Measurements from ENCODE around the gene ATP11A.
"Not testable (repeated sequence)": the region's sequence is repeated elsewhere in the genome, so short reads cannot be mapped to it uniquely, and the experiment has no call there.

Gene ATP11A

GRCh38 chr13:112671359-112671758 lies 18.5 kb upstream of the ATP11A start:
- peak; percentile 25 for DNase-seq

DNA sequence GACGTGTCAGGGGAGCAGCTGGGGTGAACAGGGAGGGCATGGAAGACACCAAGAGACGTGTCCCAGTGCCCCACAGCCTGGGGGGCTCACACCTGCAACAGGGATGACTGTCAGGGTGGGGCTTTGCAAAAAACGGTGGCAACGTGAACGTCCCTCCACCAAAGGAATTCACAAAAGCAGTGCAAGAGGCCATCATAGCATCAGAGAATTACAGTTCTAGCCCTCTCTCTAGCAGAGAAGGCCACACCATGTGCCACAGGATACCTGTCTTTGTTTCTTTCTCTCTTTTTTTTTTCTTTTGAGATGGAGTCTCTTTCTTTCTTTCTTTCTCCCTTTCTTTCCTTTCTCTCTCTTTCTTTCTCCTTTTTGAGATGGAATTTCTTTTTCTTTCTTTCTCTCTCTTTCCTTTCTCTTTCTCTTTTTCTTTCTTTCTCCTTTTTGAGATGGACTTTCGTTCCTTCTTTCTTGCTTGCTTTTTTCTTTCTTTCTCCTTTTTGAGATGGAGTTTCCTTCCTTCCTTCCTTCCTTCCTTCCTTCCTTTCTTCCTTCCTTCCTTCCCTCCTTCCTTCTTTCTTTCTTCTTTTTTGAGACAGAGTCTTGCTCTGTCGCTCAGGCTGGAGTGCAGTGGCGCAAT lies 17.1 kb upstream of the ATP11A start:
- no peak for DNase-seq

GRCh38 chr13:112674412-112675365 lies 15.1 kb upstream of the ATP11A start:
- peak; percentile 40 for DNase-seq

GRCh38 chr13:112675366-112675756 lies 14.5 kb upstream of the ATP11A start:
- peak; percentile 5 for DNase-seq

DNA sequence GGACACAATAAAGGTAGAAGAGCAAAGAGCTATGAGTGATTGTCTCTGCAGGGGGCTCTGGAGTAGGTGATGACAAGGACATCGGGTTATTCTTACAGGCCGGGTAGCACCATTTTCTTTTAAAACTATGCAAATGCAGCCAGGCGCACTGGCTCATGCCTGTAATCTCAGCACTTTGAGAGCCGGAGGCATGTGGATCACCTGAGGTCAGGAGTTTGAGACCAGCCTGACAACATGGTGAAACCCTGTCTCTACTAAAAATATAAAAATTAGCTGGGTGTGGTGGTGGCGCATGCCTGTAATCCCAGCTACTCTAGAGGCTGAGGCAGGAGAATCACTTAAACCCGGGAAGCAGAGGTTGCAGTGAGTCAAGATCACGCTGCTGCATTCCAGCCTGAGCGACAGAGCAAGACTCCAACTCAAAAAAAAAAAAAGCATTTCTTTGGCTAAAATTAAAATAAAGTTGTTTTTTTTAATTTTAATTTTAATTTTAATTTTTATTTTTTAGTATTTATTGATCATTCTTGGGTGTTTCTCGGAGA lies 12.3 kb upstream of the ATP11A start:
- peak; percentile 15 for DNase-seq

DNA sequence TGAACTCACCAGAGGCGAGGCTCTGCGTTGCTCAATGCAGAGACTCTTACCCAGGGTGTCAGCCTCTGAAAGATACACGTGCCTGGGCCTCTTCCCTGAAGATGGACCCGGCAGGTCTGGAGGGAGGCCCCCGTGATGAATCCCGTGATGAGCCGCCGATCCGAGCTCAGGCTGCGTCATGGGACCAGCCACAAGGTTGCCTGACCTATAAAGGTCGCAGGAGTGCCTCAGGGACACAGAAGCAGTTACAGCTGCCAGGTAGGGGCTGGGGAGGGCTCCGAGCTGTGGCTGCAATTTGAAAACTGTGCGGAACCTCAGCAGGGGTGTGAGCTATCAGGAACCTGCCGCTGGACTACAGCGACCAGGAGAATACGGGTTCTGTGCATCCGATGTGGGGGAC lies 10.5 kb upstream of the ATP11A start:
- peak; percentile 38 for DNase-seq

DNA sequence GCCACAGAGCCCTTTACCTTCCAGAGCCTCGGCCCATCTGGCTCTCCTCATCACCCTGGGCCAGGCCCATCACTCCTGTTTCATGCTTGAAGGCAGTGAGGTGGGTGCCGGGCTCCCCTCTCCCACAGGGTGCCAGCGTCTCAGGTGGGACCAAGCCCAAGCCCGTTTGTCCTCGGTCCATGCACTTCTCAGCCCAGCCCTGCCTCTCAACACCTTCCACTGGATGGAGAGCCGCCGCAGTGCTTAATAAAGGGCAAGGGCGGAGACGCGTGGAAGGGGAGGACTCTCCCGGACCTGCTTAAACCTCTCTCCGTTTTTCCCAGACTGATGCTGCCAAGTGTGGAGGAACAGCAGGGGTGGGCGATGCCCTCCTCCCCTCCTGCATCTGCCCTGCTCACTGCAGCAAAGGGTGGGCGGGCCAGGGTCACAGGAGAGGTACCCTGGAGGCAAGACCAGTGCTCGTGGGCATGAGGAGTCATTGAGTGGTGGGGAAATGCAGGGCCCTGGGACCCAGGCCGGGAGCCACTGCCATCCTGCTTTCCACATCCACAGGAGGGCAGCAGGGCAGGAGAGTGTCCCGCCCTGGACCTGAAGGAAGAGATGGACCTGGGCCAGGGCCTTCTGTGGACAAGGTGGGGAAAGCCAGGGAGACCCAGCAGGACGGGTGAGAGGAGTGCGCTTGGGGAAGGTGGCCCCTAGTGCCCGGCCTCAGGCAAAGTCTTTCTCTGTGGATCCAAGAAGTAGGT lies 9.7 kb upstream of the ATP11A start:
- peak; percentile 29 for DNase-seq

DNA sequence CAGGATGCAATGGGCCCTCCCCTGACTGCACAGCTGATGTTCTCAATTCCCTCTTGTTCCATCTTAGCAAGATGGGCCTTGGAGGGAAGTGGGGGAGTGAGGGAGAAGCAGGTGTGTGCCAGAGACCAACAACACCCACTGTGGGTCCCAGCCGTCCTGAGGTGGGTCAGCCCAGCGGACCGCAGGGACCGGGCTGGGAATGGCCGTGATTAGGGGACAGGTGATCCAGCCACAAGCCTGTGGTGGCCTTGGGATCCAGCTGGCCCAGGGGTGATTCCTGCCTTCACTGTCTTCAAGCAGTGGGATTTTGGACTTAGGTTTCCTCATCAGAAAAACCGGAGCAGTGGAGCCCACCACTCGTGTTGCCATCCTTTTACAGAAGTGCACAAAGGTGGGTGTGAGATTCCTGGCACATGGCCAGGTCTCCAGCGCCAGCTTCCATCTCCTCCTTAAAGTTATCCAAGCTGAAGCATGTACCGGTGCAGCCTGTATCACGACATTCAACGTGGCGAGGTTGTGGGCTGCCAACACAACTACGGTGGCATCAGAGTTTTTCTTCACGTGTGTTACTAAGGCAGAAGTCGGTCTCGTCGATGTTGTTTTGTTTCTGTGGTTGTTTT lies 9.0 kb upstream of the ATP11A start:
- peak; percentile 42 for DNase-seq

- no peak for DNase-seq
Measured at GRCh38 chr13:112683581-112683980, 6.3 kb upstream of the ATP11A start.

GRCh38 chr13:112684071-112684845 lies 5.6 kb upstream of the ATP11A start:
- DNase-seq, result no peak

DNA sequence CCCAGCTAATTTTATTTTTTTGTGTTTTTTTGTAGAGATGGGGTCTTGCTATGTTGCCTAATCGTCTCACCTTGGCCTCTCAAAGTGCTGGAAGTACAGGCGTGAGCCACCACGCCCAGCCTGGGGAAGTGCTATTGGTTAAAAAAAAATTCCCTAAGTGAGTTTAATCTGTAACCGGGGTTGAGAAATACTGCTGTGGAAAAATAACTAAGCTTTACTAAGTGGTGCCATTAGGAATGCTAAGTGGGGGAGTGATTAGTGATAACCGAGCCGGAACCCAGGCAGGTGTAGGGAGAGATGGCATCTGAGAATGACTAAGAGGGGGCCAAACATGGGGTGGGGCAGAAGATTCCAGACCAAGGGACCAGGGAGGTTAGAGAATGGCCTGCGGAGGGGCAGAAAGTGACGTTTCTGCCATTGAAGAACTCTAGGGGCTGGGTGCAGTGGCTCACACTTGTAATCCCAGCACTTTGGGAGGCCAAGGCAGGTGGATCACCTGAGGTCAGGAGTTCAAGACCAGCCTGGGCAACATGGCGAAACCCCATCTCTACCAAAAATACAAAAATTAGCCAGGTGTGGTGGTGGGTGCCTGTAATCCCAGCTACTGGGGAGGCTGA lies 4.5 kb upstream of the ATP11A start:
- DNase-seq, result not testable (repeated sequence)

GRCh38 chr13:112685896-112686295 lies 3.9 kb upstream of the ATP11A start:
- DNase-seq, result no peak

DNA sequence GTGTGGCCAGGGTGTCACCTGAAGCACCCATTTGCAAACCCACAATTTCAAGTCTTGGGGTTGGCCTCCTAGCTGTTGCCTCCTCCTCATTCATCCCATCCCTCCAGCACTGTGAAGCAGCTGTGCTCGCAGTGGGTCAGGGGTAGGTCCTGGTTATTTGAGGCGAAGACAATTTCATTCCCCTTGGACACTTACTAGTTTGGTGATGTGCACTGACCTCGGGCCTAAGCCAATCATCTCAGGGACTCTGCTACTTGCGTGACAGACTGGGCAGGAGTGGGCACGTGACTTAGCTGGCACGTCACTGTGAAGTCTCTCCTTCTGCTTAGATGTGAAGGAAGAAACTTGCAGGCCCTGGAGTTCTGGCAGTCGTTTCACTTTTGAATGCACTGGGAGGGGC lies 3.5 kb upstream of the ATP11A start:
- peak; percentile 22 for DNase-seq

- DNase-seq, result peak; percentile 45
Measured at GRCh38 chr13:112686987-112687386, 2.9 kb upstream of the ATP11A start.

DNA sequence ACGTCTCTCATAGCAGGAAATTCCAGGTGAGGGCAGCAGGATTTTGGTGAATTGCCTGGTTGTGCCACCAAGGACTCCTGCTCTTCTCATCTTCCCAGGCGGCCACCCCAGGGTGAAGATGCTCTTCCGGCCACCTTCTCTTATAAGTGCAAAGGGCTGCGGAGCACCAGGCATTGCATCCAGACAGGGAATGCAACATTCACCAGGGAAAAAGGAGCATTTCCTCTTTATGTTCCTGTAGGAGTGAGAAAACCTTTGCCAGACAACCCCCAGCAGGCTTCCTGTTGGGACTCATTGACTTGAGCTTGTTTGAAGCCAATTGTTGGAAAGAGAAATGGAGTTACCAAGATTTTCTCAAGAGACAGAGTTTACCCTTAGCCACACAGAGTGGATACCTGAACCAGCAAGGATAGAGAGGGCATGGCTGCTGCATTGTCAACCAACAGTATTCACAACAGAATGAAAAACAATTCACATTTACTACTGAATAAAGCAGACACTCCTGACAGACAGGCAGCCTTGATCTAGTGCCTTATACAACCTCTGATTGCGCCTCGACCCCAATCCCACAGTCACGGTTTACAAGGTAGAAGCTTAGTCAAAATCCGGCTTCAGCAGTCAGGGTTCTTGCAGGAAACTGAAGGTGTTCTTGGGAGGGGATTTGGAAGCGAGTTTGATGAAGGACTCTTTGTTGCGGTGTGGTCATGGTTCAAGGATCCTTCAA lies 1.8 kb upstream of the ATP11A start:
- DNase-seq, result no peak

- DNase-seq, result no peak
Measured at GRCh38 chr13:112688560-112689302, 1.1 kb upstream of the ATP11A start.

- peak; percentile 59 for DNase-seq
Measured at GRCh38 chr13:112690283-112690929, 568 bp downstream of the ATP11A start.

GRCh38 chr13:112692104-112692503 lies 2.3 kb downstream of the ATP11A start:
- DNase-seq, result peak; percentile 46

GRCh38 chr13:112692586-112692985 lies 2.7 kb downstream of the ATP11A start:
- no peak for DNase-seq

Data from islet precursor cell (in vitro differentiated cells).